Sigmoid colon (tissue), 4 donors: ENCODE data around the gene MAD1L1.

Source experiments
- POLR2AphosphoS5 ChIP-seq, 4 donors: sonication (generic); formaldehyde crosslinking; IDR thresholded peaks; one replicate each; pipeline ENCODE4 v1.6.1; 2017; ENCODE audit warnings: antibody characterized with exemption in 4 of 4
- TF ChIP-seq, protein P1 (sequence below), 4 experiments: fragments of 450-650 bp in 3 of 4; fragments of 200-600 bp in 1 of 4; IDR thresholded peaks; one replicate each; pipeline ENCODE4 v1.5.1; 2016 to 2019; ENCODE audit warnings: antibody characterized with exemption in 4 of 4, mild to moderate bottlenecking in 3 of 4, moderate library complexity in 2 of 4

GRCh38 chr7:1769286-1770200, 463.2 kb downstream of the MAD1L1 start:
- TF ChIP-seq POLR2AphosphoS5 (IDR thresholded peaks at IDR 0.05) = no peak
- TF ChIP-seq, protein P1, sequence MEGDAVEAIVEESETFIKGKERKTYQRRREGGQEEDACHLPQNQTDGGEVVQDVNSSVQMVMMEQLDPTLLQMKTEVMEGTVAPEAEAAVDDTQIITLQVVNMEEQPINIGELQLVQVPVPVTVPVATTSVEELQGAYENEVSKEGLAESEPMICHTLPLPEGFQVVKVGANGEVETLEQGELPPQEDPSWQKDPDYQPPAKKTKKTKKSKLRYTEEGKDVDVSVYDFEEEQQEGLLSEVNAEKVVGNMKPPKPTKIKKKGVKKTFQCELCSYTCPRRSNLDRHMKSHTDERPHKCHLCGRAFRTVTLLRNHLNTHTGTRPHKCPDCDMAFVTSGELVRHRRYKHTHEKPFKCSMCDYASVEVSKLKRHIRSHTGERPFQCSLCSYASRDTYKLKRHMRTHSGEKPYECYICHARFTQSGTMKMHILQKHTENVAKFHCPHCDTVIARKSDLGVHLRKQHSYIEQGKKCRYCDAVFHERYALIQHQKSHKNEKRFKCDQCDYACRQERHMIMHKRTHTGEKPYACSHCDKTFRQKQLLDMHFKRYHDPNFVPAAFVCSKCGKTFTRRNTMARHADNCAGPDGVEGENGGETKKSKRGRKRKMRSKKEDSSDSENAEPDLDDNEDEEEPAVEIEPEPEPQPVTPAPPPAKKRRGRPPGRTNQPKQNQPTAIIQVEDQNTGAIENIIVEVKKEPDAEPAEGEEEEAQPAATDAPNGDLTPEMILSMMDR (IDR thresholded peaks at IDR 0.05) = no peak
